K562 (cell line): ENCODE data around the gene MAP3K7. TPM values are rescaled to one million over a fixed set of nuclear protein-coding genes. Genes with fewer than 3 reads are reported as not detected.

Experiments used
- ATAC-seq: fragments of 200-7000 bp; cut with Tn5 transposase; 3 replicates; pipeline ENCODE4 v1.9.1; 2020; ENCODE audit warnings: moderate library complexity
- BruUV-seq: library from RNA; stranded (reverse); fragments of 400-500 nt; replicated peaks from 2 replicates; lab custom pipeline; 2021; lab: Mats Ljungman, UMichigan
- CTCF ChIA-PET: fragments of 300-600 bp; formaldehyde crosslinking; extraction: SDS; loops from one replicate; lab custom pipeline; 2021; ENCODE audit warnings: low intra/inter-chr PET ratio; lab: Yijun Ruan, JAX
- POLR2A ChIA-PET: fragments of 300-600, 350-650 bp; sonication (Branson Sonifier 250); formaldehyde crosslinking; extraction: SDS; loops from one replicate; lab custom pipeline; 2021; ENCODE audit warnings: antibody characterized with exemption, inconsistent platforms; lab: Yijun Ruan, JAX
- DNase-seq, 4 experiments: peaks; one replicate each; pipeline versions ENCODE4 v3.0.0 to v3.0.0-alpha.2; 2011 to 2018; ENCODE audit warnings: low spot score in 3 of 4, mixed read lengths in 3 of 4; ENCODE audit errors: extremely low read depth in 1 of 4
- FAIRE-seq: peaks from 2 replicates; lab custom pipeline; 2011; peaks lifted over from hg19 to GRCh38; lab: Jason Lieb, UNC
- H2AFZ ChIP-seq: 2 replicates; pipeline ENCODE4 v1.6.0; 2011; ENCODE audit warnings: low read depth, low read length, control low read depth, inconsistent platforms
- H3K27ac ChIP-seq: fragments of 200-600 bp; 3 replicates; pipeline ENCODE4 v1.8.0; 2011; ENCODE audit warnings: low read depth, mild to moderate bottlenecking, control low read depth, inconsistent platforms, low read length, moderate library complexity, mixed read lengths; ENCODE audit errors: extremely low read depth
- H3K27me3 ChIP-seq, 2 experiments: fragments of 300-600 bp in 1 of 2; 2 replicates in 1 of 2; 3 replicates in 1 of 2; pipeline versions ENCODE4 v1.6.0 to v1.8.0; 2011; ENCODE audit warnings: inconsistent platforms in 2 of 2, low read length in 2 of 2, mild to moderate bottlenecking in 1 of 2, mixed read lengths in 1 of 2, moderate library complexity in 1 of 2; ENCODE audit not compliant: control insufficient read depth in 2 of 2, insufficient read depth in 2 of 2
- H3K36me3 ChIP-seq: fragments of 300-600 bp; 3 replicates; pipeline ENCODE4 v1.8.0; 2011; ENCODE audit warnings: mild to moderate bottlenecking, low read length, inconsistent platforms; ENCODE audit not compliant: control insufficient read depth, insufficient read depth
- H3K4me1 ChIP-seq, 2 experiments: fragments of 200-600 bp in 1 of 2; replicated peaks in 1 of 2; 2 replicates in 1 of 2; 3 replicates in 1 of 2; pipeline versions ENCODE4 v1.5.1 to v1.8.0; 2011; ENCODE audit warnings: inconsistent platforms in 2 of 2, low read length in 2 of 2, mild to moderate bottlenecking in 1 of 2, mixed read lengths in 1 of 2, moderate library complexity in 1 of 2; ENCODE audit not compliant: control insufficient read depth in 2 of 2, insufficient read depth in 2 of 2
- H3K4me2 ChIP-seq: 2 replicates; pipeline ENCODE4 v1.6.1; 2011; ENCODE audit warnings: low read length, control low read depth, inconsistent platforms, mixed read lengths; ENCODE audit not compliant: insufficient read depth
- H3K4me3 ChIP-seq: fragments of 200-600 bp; sonication (generic), shearing (Covaris generic); 2 replicates; pipeline ENCODE4 v1.5.1; 2016; ENCODE audit warnings: control low read depth, inconsistent platforms
- H3K79me2 ChIP-seq: fragments of 200-600 bp; 3 replicates; pipeline ENCODE4 v1.8.0; 2011; ENCODE audit warnings: low read length, inconsistent platforms; ENCODE audit not compliant: control insufficient read depth, insufficient read depth
- H3K9ac ChIP-seq, 2 experiments: 2 replicates each; pipeline versions ENCODE4 v1.6.0 to v1.6.1; 2011; ENCODE audit warnings: low read depth in 2 of 2, low read length in 2 of 2, control low read depth in 1 of 2, inconsistent platforms in 1 of 2, mild to moderate bottlenecking in 1 of 2, mixed read lengths in 1 of 2; ENCODE audit not compliant: insufficient read depth in 1 of 2
- H3K9me1 ChIP-seq: one replicate; pipeline ENCODE4 v1.6.0; 2011; ENCODE audit warnings: inconsistent platforms, mild to moderate bottlenecking, low read length, moderate library complexity; ENCODE audit not compliant: control insufficient read depth, insufficient read depth
- H3K9me3 ChIP-seq: replicated peaks from 2 replicates; pipeline ENCODE4 v1.5.1; 2011; ENCODE audit warnings: low read depth, low read length, inconsistent platforms; ENCODE audit not compliant: control insufficient read depth, insufficient read depth
- H4K20me1 ChIP-seq: replicated peaks from 2 replicates; pipeline ENCODE4 v1.6.1; 2011; ENCODE audit warnings: low read length, inconsistent platforms, mixed read lengths; ENCODE audit not compliant: control insufficient read depth, insufficient read depth
- HMG20B ChIP-seq: fragments of 250-450 bp; sonication (Bioruptor Pico); IDR thresholded peaks from 2 replicates; pipeline ENCODE4 v1.5.0; 2021; ENCODE audit warnings: mild to moderate bottlenecking
- RBFOX2 ChIP-seq: fragments of 200-400 bp; formaldehyde crosslinking; IDR thresholded peaks from 2 replicates; pipeline ENCODE4 v1.6.1; 2017; ENCODE audit warnings: low read depth, mild to moderate bottlenecking, low read length, moderate library complexity
- RBM14 ChIP-seq: fragments of 200-400 bp; formaldehyde crosslinking; IDR thresholded peaks from 2 replicates; pipeline ENCODE4 v1.6.1; 2018; ENCODE audit warnings: low read depth, mild to moderate bottlenecking, low read length, moderate library complexity, borderline replicate concordance; ENCODE audit not compliant: insufficient read depth
- RBM34 ChIP-seq: fragments of 200-400 bp; formaldehyde crosslinking; IDR thresholded peaks from 2 replicates; pipeline ENCODE4 v1.6.1; 2018; ENCODE audit warnings: low read length, borderline replicate concordance; ENCODE audit not compliant: insufficient read depth
- WGBS: fragments of 100-300 bp; shearing (Covaris generic); methylation state at CpG from one replicate; pipeline ENCODE4 v1.1.6; 2016; ENCODE audit warnings: low coverage, mixed read lengths; ENCODE audit not compliant: insufficient coverage; ENCODE audit errors: missing lambda C conversion rate; 5-methylcytosine and 5-hydroxymethylcytosine counted together
- in situ Hi-C: fragments of 300-500 bp; cut with MboI; formaldehyde crosslinking; loops from 4 replicates; pipeline ENCODE4 v1.15.0; 2018; ENCODE audit warnings: inconsistent platforms, mixed read lengths
- intact Hi-C: fragments of 100-400 bp; cut with micrococcal nuclease; formaldehyde crosslinking; loops from 2 replicates; pipeline ENCODE4 v1.14.2; 2022
- polyA plus RNA-seq, 8 experiments: library from polyadenylated mRNA; depleted of rRNA in 4 of 8; stranded (reverse) in 5 of 8; unstranded in 3 of 8; fragments of >200 nt; fragmentation: Nextera tagmentation in 2 of 8; fragmentation: Illumina TruSeq in 1 of 8; extraction: Ambion mirVana in 2 of 8; extraction: Trizol in 1 of 8; gene quantifications; 2 replicates each; pipeline versions ENCODE4 v1.2.1 to v1.2.3, GENCODE V29; 2011 to 2014; ENCODE audit warnings: inconsistent platforms in 1 of 8, missing spikeins in 1 of 8
- total RNA-seq, 7 experiments: library from RNA; depleted of rRNA in 6 of 7; stranded (reverse); fragments of >200 nt in 6 of 7; fragmentation: Illumina TruSeq in 2 of 7; extraction: Trizol in 2 of 7; gene quantifications; 2 replicates each; pipeline versions ENCODE4 v1.2.1 to v1.2.3, GENCODE V29; 2011 to 2021; ENCODE audit warnings: low replicate concordance in 1 of 7
- TF ChIP-seq, protein P1 (sequence below): IDR thresholded peaks from 2 replicates; pipeline ENCODE4 v1.6.1; 2011; ENCODE audit not compliant: insufficient read length; ENCODE audit errors: extremely low read depth

Gene MAP3K7
- total and polyA plus RNA-seq, 9 of the 15 experiments (the other 6 are each of a cell fraction or from before 2014, with no cell fraction given) = 13.4 to 60.9 (median 34.8) TPM

DNA sequence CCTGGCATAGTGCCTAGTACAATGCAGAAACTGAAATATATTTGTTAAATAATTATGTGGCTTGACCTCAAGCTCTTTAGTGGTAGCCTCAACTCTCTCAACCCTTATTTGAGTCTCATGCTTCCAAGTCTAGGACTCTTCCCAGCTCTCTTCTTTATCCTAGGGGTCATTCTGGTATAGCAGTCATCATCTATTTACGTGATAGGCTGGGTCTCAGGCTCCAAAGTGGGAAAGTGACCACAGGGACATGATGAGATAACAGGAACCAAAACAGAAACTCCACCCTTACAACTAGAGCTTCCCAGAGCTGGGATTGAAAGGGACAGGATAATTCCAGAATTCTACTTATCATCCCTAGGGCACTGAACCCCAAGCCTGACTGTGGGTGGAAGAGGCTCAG is 17.7 kb upstream of the MAP3K7 start:
- intact Hi-C loops = loop anchor here (10.0 kb wide), 1 partner anchor 260 kb away; no protein-coding TSS in a partner anchor
- in situ Hi-C loops = no loop called here
- TF ChIP-seq RBM14 (no peak), RBM34 (no peak), RBFOX2 (no peak), HMG20B (no peak)
- TF ChIP-seq, protein P1, sequence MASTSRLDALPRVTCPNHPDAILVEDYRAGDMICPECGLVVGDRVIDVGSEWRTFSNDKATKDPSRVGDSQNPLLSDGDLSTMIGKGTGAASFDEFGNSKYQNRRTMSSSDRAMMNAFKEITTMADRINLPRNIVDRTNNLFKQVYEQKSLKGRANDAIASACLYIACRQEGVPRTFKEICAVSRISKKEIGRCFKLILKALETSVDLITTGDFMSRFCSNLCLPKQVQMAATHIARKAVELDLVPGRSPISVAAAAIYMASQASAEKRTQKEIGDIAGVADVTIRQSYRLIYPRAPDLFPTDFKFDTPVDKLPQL = no peak
- H3K9ac ChIP-seq = no peak overlapping the region
- ATAC-seq (peak; percentile 50), DNase-seq (no peak), FAIRE-seq (no peak)
- H2AFZ ChIP-seq = peak overlapping the region; percentile 60
- peaks cover 4 to 12% of the 10 kb centered on the region in 2 experiments; a peak in 2 of 5 replicates for H3K4me1 ChIP-seq
- no peaks in the 10 kb centered on the region for H3K9me3 ChIP-seq
- H4K20me1 ChIP-seq = no peaks in the 10 kb centered on the region
- H3K27me3 ChIP-seq = no peaks in the 10 kb centered on the region
- no peaks in the 10 kb centered on the region for H3K36me3 ChIP-seq
- H3K4me2 ChIP-seq = no peak overlapping the region; the same call in 1 of the 2 replicates
- 50% methylated on average over 1 of the region's 1 CpG for WGBS
- CTCF ChIA-PET = no interaction called here
- no TSS peak for BruUV-seq
- H3K4me3 ChIP-seq = no peak overlapping the region
- POLR2A ChIA-PET = no interaction called here
- no peak overlapping the region for H3K27ac ChIP-seq
- H3K79me2 ChIP-seq = no peaks in the 10 kb centered on the region
- no peaks in the 10 kb centered on the region for H3K9me1 ChIP-seq
